ENCODE results near the gene TRIM24. TPM values are rescaled to one million over a fixed set of nuclear protein-coding genes. Genes with fewer than 3 reads are reported as not detected.

The TRIM24 gene
- total RNA-seq, 4 donors from 2014 or later, result 13.5 to 21.1 (median 17.7) TPM

GRCh38 chr7:138632384-138632783 is 172.3 kb downstream of the TRIM24 start:
- DNase-seq (ENCODE audit: low spot score in 2 of 2), result peak in 1 of 2 donors; percentile 45
- intact Hi-C loops (cut with DNase I; ENCODE audit: low total_unique reads), result no loop called here
- WGBS, 2 donors, result 68 to 93% methylated on average over 2 of the region's 2 CpGs
- TF ChIP-seq POLR2A (IDR thresholded peaks at IDR 0.05) (no peak), CTCF (IDR thresholded peaks at IDR 0.05) (no peak)
- H3K4me3 ChIP-seq (ENCODE audit: low read depth, poor library complexity, severe bottlenecking), result no peak overlapping the region

GRCh38 chr7:138632826-138633602 is 173.0 kb downstream of the TRIM24 start:
- DNase-seq (ENCODE audit: low spot score in 2 of 2), result no peak
- TF ChIP-seq CTCF (IDR thresholded peaks at IDR 0.05) (no peak), POLR2A (IDR thresholded peaks at IDR 0.05) (no peak)
- 61 to 65% methylated on average over 12 of the region's 12 CpGs for WGBS, 2 donors
- intact Hi-C loops (cut with DNase I; ENCODE audit: low total_unique reads), result no loop called here
- H3K4me3 ChIP-seq (ENCODE audit: low read depth, poor library complexity, severe bottlenecking), result no peak overlapping the region

Other genes with a start within 250 kb of the TRIM24 start
- gene SVOPL, start 241.1 kb downstream of the TRIM24 start, total RNA-seq, result 1 to 10 TPM in 1 of 4 donors, under 1 TPM in 1, not detected in 2; 0.21 to 1.6 TPM